HepG2 (cell line): ENCODE measurements around the gene ABAT. TPM values are rescaled to one million over a fixed set of nuclear protein-coding genes. Genes with fewer than 3 reads are reported as not detected.

Source experiments
- ELF1 ChIP-seq: sonication (generic); formaldehyde crosslinking; IDR thresholded peaks from 2 replicates; pipeline ENCODE4 v1.4.0; 2020; ENCODE audit warnings: missing genetic modification reagents
- IRF9 ChIP-seq: sonication (generic); formaldehyde crosslinking; IDR thresholded peaks from 2 replicates; pipeline ENCODE4 v1.8.0; 2022; ENCODE audit warnings: missing genetic modification reagents, mild to moderate bottlenecking, borderline replicate concordance
- MTERF4 ChIP-seq: sonication (generic); formaldehyde crosslinking; IDR thresholded peaks from 2 replicates; pipeline ENCODE4 v1.8.0; 2023; ENCODE audit warnings: mild to moderate bottlenecking, missing genetic modification reagents
- NFE2L1 ChIP-seq: sonication (generic); formaldehyde crosslinking; IDR thresholded peaks from 2 replicates; pipeline ENCODE4 v1.4.0; 2020; ENCODE audit warnings: missing genetic modification reagents, mild to moderate bottlenecking, borderline replicate concordance
- POGZ ChIP-seq: sonication (generic); formaldehyde crosslinking; IDR thresholded peaks from 2 replicates; pipeline ENCODE4 v1.4.0; 2020; ENCODE audit warnings: mild to moderate bottlenecking, missing genetic modification reagents
- RELA ChIP-seq: sonication (generic); formaldehyde crosslinking; IDR thresholded peaks from 2 replicates; pipeline ENCODE4 v1.4.0; 2020; ENCODE audit warnings: missing genetic modification reagents
- RXRA ChIP-seq: sonication (generic); formaldehyde crosslinking; IDR thresholded peaks from 2 replicates; pipeline ENCODE4 v1.5.1; 2020; ENCODE audit warnings: missing genetic modification reagents
- THAP9 ChIP-seq: sonication (generic); formaldehyde crosslinking; IDR thresholded peaks from 2 replicates; pipeline ENCODE4; 2020; ENCODE audit warnings: missing genetic modification reagents, mild to moderate bottlenecking, borderline replicate concordance
- ZBED4 ChIP-seq: sonication (generic); formaldehyde crosslinking; IDR thresholded peaks from 2 replicates; pipeline ENCODE4 v1.4.0; 2020; ENCODE audit warnings: missing genetic modification reagents, borderline replicate concordance
- ZBTB42 ChIP-seq: sonication (generic); formaldehyde crosslinking; IDR thresholded peaks from 2 replicates; pipeline ENCODE4 v1.5.0; 2020; ENCODE audit warnings: mild to moderate bottlenecking, missing genetic modification reagents
- ZFP37 ChIP-seq: sonication (generic); formaldehyde crosslinking; IDR thresholded peaks from 2 replicates; pipeline ENCODE4 v1.4.0; 2020; ENCODE audit warnings: missing genetic modification reagents, borderline replicate concordance
- ZNF18 ChIP-seq: sonication (generic); formaldehyde crosslinking; IDR thresholded peaks from 2 replicates; pipeline ENCODE4 v1.8.0; 2022; ENCODE audit warnings: mild to moderate bottlenecking, missing genetic modification reagents; ENCODE audit not compliant: insufficient replicate concordance
- ZNF207 ChIP-seq: fragments of 450-650 bp; IDR thresholded peaks from 2 replicates; pipeline ENCODE4 v1.6.1; 2016; ENCODE audit warnings: antibody characterized with exemption, borderline replicate concordance
- ZNF235 ChIP-seq: sonication (generic); formaldehyde crosslinking; IDR thresholded peaks from 2 replicates; pipeline ENCODE4 v1.8.1; 2023; ENCODE audit warnings: mild to moderate bottlenecking, missing genetic modification reagents, borderline replicate concordance
- ZNF691 ChIP-seq: sonication (generic); formaldehyde crosslinking; IDR thresholded peaks from 2 replicates; pipeline ENCODE4 v1.4.0; 2020; ENCODE audit warnings: missing genetic modification reagents, low read depth, mild to moderate bottlenecking, borderline replicate concordance
- ZNF709 ChIP-seq: sonication (generic); formaldehyde crosslinking; IDR thresholded peaks from 2 replicates; pipeline ENCODE4 v1.5.0; 2020; ENCODE audit warnings: mild to moderate bottlenecking, missing genetic modification reagents
- polyA plus RNA-seq, 8 experiments: library from polyadenylated mRNA; depleted of rRNA in 3 of 8; stranded (reverse) in 7 of 8; unstranded in 1 of 8; fragments of >200 nt; fragmentation: Illumina TruSeq in 4 of 8; extraction: Trizol in 4 of 8; gene quantifications; 2 replicates each; pipeline versions ENCODE4 v1.2.1 to v1.2.3, GENCODE V29; 2011 to 2016; ENCODE audit warnings: low read depth in 4 of 8, missing spikeins in 1 of 8, mixed read lengths in 1 of 8; ENCODE audit not compliant: insufficient read depth in 1 of 8
- total RNA-seq, 5 experiments: library from RNA; depleted of rRNA; stranded (reverse); fragments of >200 nt; fragmentation: Illumina TruSeq; extraction: Trizol; gene quantifications; 2 replicates each; pipeline ENCODE4 v1.2.3, GENCODE V29; 2016; ENCODE audit warnings: low read depth in 1 of 5

Gene ABAT
- total and polyA plus RNA-seq, 2 of the 13 experiments (the other 11 are each of a cell fraction or from before 2014, with no cell fraction given): 47.6 to 97.3 TPM

GRCh38 chr16:8674413-8675022 lies at the start of gene ABAT (continued):
- peak; percentile 80 for TF ChIP-seq ZNF691 (CRISPR knock-in tag)
- TF ChIP-seq ELF1 (CRISPR knock-in tag): peak; percentile 30; the same call in 1 of the 2 replicates
- TF ChIP-seq RELA (CRISPR knock-in tag): peak; percentile 81; the same call in 1 of the 2 replicates
- peak; percentile 32; the same call in 1 of the 2 replicates for TF ChIP-seq THAP9
- no peak for TF ChIP-seq NFE2L1 (CRISPR knock-in tag)
- peak; percentile 40; the same call in 1 of the 2 replicates for TF ChIP-seq ZBED4 (CRISPR knock-in tag)
- peak; percentile 42; the same call in 1 of the 2 replicates for TF ChIP-seq RXRA
- peak; percentile 45; the same call in 1 of the 2 replicates for TF ChIP-seq ZNF709 (CRISPR knock-in tag)
- peak; percentile 65; the same call in 1 of the 2 replicates for TF ChIP-seq MTERF4 (CRISPR knock-in tag)
- TF ChIP-seq ZNF235 (CRISPR knock-in tag): peak; percentile 93; the same call in 1 of the 2 replicates
- peak; percentile 68; the same call in 1 of the 2 replicates for TF ChIP-seq IRF9 (CRISPR knock-in tag)
- TF ChIP-seq ZBTB42: 0 out of 2 replicates have a peak, but pooled peaks have one; percentile 75
- peak; percentile 82 for TF ChIP-seq POGZ (CRISPR knock-in tag)
- TF ChIP-seq ZFP37 (CRISPR knock-in tag): peak; percentile 60; the same call in 1 of the 2 replicates
- TF ChIP-seq ZNF18: no peak
- no peak for TF ChIP-seq ZNF207
